Measurements from ENCODE around the gene CCDC61. TPM values are rescaled to one million over a fixed set of nuclear protein-coding genes. Genes with fewer than 3 reads are reported as not detected.

The CCDC61 gene
- total RNA-seq (2014; rRNA removed): 9.4 and 13.2 TPM in 2 replicates
- 9.1 TPM for polyA plus RNA-seq (2012)

DNA sequence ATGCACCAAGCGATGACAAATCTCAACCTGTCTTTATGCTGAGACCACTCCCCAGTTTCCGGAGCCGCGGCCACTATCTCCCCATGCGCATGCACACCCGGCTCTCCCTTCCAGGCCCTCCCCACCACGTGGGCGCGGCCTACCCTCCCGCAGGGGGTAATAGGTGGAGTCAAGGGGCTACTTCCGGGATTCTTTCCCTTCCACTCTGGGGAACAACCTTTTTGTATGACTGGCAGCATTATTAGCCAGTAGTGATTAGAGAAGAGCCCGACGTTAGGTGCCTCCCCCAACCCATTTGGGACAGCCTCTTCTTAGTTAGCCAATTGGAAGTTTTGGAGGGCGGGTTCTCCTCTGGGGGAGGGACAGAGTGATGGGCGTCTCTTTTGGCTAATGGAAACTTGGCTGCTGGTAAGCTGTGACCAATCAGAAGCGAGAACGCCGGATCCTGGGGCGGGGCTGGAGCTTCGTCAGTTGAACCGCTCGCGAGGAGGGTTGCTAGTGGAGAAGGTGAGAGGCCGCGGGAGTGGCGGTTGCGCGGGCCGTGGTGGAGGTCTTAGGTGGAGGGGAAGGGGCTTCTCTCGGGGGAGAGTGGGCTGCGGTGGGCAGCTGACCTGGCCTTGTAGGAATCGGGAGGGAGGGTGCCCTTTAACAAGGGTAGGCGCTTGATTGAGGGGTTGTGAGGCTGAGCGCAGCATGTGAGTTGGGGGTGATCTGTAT lies at the start of gene CCDC61:
CCDC61 (plus strand) TSS at position 470 of the 717 bp plus-strand sequence. CDS start 7,552 bp downstream, outside the sequence.
- DNase-seq (ENCODE audit: low read depth): peak; percentile 100

GRCh38 chr19:45947926-45948325 lies 47.3 kb upstream of the CCDC61 start:
- peak; percentile 16 for DNase-seq (ENCODE audit: low read depth)

DNA sequence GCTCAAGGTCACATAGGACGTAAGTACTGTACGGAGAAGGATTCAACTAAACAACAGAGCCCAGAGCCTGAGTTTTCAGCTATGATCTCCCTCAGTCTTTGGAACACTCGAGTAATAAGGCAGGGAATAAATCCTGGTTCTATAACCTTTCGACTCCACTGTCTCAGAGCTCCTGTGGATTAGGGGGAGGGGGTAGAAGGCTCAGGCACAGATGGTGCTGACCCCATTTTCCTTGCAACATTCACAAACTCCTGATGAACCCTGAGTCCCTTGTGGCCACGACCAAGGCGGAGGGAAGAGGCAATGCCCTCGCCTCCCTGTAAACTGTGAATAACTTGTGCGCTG lies 43.0 kb upstream of the CCDC61 start:
- DNase-seq (ENCODE audit: low read depth): no peak

GRCh38 chr19:45952686-45953505 lies 42.4 kb upstream of the CCDC61 start:
- DNase-seq (ENCODE audit: low read depth): peak; percentile 30

DNA sequence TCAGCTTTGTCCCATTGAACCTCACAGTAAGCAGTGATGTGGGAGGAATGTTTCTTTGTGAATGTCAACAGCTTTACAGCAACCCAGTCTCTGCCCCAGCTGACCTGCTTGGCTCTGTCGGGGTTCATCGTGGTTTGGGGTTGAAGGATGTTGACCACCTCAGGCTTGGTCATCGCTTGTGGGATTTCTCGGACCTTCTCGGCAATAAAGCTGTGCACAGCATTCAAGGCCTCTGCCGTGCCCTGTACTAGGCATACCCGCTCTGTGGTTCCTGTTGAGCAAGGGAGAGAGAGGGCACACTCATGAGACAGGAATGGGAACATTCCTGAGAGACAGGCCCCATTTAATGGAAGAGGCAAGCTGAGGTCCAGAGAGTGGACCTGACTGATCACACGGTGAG lies 41.6 kb upstream of the CCDC61 start:
- DNase-seq (ENCODE audit: low read depth): peak; percentile 9

GRCh38 chr19:45954156-45954555 lies 41.1 kb upstream of the CCDC61 start:
- DNase-seq (ENCODE audit: low read depth): no peak

DNA sequence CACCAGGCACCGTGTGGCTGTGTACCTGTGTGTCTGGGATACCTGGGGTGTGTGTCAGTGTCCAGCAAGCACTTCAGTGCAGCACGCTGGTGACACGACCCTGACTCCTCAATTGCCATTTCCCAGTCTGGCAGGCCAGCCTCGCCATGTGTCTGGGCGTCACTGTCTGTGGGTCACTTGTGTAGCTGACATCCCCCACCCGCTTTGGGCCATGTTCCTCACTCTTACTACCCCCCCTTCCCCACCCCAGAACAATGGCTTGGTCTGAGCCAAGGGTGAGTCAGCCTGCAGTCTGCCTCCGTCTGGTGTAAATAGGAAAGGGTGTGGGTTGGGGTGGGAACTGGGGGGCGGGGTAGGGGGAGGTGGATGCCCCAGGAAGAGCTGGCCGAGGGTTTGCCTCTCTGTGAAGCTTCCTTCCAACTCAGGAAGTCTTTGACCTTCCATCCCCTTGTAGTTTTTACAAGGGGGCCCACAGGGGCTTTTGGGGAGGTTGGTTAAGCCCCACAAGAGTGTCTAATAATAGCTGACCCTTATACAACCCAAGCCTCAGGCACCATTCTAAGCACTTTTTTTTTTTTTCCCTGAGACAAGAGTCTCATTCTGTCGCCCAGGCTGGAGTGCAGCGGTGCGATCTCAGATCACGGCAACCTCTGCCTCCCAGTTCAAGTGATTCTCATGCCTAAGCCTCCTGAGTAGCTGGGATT lies 39.2 kb upstream of the CCDC61 start:
- no peak for DNase-seq (ENCODE audit: low read depth)

- DNase-seq (ENCODE audit: low read depth): no peak
These were observed 36.9 kb upstream of the CCDC61 start for GRCh38 chr19:45958320-45958719.

GRCh38 chr19:45958769-45959516 lies 36.3 kb upstream of the CCDC61 start:
- no peak for DNase-seq (ENCODE audit: low read depth)

DNA sequence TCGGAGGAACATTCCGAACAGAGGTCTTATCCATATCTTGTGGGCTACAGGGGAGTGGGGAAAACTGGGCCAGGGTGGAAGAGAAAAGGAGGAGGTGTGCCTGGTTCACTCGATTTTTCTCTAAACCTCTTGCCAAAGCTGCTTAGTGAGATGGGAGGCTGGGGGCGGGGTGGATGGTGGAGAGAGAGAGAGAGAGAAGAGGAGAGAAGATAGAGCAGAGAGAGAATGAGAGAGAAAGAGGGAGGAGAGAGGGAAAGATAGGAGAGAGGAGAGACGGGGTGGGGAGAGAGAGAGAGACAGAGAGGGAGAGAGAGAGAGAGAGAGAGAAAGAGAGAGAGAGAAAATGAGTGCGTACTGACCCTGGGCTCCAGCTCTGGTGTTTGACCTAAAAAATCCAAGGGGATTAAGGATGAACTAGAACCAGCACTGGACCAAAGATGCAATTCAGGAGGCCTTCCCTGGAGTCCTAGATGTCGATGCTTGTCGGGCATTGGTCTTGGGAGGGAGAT lies 35.7 kb upstream of the CCDC61 start:
- DNase-seq (ENCODE audit: low read depth): no peak

GRCh38 chr19:45960595-45961235 lies 34.6 kb upstream of the CCDC61 start:
- no peak for DNase-seq (ENCODE audit: low read depth)

DNA sequence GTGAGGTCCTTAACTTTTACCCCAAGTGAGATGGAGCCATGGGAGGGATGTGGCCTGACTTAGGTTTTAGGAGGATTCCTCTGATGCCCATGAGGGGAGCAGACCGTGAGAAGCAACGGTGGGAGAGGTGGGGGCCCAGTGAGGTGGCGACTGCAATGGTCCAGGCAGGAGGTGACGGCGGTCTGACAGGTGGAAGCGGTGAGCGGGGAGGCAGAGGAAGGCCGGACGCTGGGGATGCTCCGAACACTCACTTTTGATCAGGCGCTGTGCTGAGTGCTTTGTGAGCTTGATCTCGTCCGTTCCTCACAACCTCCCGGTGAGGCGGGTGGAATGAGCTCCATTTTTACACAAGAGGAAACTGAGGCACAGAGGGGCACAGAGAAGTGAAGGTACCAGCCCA lies 33.2 kb upstream of the CCDC61 start:
- no peak for DNase-seq (ENCODE audit: low read depth)

DNA sequence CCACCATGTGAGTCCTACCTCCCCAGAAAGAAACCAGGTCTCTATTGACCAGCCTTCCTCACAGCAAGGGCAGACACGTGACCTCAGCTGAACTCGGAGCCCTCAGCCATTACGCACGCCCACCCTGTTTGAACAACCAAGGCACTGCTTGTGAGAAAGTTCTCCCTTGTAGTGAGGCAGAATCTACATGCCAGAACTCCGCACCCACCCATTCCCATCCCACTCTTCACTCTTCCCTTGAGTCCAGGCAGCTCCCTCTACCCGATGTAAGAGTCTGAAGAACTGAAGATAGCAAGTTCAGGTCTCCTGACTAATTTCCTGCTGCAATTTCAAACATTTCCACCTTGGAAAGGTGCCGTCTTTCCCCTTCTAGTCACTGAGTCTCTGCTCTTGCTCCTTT lies 28.0 kb upstream of the CCDC61 start:
- no peak for DNase-seq (ENCODE audit: low read depth)

- no peak for DNase-seq (ENCODE audit: low read depth)
These were observed 26.6 kb upstream of the CCDC61 start for GRCh38 chr19:45968626-45969025.

GRCh38 chr19:45969676-45970075 lies 25.6 kb upstream of the CCDC61 start:
- no peak for DNase-seq (ENCODE audit: low read depth)

DNA sequence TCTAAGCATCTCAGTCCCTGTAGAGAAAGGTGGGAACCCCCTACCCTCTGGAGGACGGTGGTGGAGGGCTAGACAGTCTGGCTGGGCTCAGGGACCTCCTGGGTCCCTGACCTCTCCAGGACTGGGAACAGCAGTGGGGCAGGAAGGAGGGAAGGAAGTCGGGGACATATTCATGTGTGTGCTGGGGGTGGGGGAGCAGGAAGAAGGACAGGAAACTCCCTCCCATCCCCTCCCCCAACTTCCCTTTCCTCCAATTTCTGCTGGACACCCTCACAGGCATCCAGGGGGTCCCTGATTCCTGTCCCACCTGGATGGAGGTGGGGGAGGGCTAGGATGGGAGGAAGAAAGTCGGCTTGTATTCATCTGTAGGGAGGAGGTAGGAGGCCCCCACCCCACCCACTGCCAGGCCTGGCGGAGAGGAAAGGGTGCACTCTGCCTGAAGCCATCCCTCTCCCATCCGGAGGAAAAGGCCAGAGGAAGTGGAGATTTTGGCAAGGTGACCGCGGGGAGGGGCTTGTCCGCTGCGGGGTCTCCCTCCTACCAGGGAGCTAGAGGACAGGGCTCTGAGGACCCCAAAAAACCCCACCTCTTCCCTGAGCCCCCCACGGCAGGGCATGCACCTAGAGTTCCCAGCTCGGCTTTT lies 23.9 kb upstream of the CCDC61 start:
- no peak for DNase-seq (ENCODE audit: low read depth)

DNA sequence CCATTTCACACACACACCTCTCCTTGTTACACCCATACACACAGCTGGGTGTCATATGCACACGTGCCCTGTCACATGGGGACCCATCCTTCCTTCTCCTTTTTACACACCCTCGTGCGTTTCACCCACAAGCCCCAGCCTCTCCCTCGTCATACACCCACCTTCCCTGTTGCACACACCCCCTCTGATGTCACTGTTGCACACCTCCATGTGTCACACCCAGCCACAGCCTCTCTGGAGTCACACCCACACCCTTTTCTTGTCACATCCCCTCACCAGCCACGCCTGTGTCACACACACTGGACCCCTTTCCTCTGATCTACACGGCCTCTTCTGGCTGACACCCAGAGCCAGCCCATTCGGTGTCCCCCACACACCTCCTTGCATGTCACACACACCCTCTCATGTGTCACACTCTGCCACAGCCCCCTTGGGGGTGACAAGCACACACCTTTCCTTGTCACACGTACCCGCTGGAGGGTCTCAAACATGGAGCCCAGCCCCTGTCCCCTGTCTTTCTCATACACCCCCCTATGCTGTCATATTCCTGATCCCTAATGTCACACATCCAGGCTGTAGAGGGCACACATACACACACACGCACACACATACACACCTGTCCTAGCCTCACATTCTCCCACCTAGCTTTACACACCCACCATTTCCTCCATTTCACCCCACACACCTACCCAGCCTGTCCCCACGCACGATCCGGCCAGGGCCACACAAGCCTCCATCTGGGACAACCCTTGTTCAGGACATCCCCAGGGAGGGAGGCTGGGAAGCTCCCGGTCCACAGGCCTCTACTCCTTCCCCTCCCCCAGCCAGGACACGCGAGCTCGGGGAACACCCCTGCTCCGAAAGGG lies 23.0 kb upstream of the CCDC61 start:
- DNase-seq (ENCODE audit: low read depth): no peak

DNA sequence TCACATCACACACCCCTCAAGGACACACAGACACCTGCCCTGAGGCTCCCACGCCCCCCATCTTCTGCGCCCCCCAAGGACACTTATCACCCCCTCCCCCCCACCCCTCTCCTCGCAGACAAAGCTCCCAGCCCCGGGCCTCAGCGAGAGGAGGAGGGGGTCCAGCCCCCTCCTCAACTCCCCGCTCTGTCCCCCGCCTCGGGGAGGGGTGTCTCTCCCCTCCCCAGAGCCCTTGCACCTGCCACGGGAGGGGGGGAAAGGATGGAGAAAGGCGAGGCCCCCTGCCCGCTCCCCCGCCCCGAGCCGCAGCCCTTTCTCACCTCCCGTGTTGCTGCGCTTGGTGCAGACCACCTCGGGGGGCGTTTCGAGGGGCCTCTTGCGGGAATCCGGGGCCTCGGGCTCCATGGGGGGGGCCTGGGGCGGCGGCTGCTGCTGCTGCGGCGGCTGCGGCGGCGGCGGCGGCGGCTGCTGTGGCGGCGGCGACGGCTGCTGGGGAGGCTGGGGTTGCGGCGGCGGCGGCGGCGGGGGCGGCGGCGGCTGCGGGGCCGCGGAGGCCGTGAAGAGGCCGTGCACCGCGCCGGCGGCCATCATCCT lies 22.2 kb upstream of the CCDC61 start:
- DNase-seq (ENCODE audit: low read depth): no peak

Measured in LHCN-M2 (cell line).